Measurements from ENCODE around the gene CD247. TPM values are rescaled to one million over a fixed set of nuclear protein-coding genes. Genes with fewer than 3 reads are reported as not detected.

The CD247 gene
- total RNA-seq, 3 donors from 2014 or later (not counting 1 experiment from before 2014, with no cell fraction given), result 1,027 to 1,374 (median 1,309) TPM

GRCh38 chr1:167546935-167547334 is 28.6 kb upstream of the CD247 start:
- Histone ChIP-seq H3K9me3 (ENCODE audit: control insufficient read depth, insufficient read depth, low read length) (no peaks in the 10 kb centered on the region), H3K36me3 (ENCODE audit: control insufficient read depth, insufficient read depth, low read length) (peaks cover 9% of the 10 kb centered on the region), H3K4me1 (ENCODE audit: control insufficient read depth, insufficient read depth, low read length) (no peaks in the 10 kb centered on the region), H3K27ac (ENCODE audit: low read length) (no peak overlapping the region), H3K4me3 (ENCODE audit: low read length) (no peak overlapping the region), H3K27me3 (ENCODE audit: control insufficient read depth, insufficient read depth, low read length) (no peaks in the 10 kb centered on the region)
- ATAC-seq, result no peak
- Mint-ChIP-seq H3K4me1 (peaks cover 0 to 5% of the 10 kb centered on the region in 2 donors), H3K9me3 (no peaks in the 10 kb centered on the region), H3K27me3 (ENCODE audit: low read depth in 2 of 2) (no peaks in the 10 kb centered on the region), H3K36me3 (peaks cover 6% of the 10 kb centered on the region), H3K27ac (no peak overlapping the region), H3K4me3 (no peak overlapping the region)
- no peak for DNase-seq
- no peak for TF ChIP-seq CTCF (IDR thresholded peaks at IDR 0.05)
- intact Hi-C loops (cut with micrococcal nuclease), result no loop called here
- WGBS (ENCODE audit: insufficient coverage), result 91% methylated on average over 1 of the region's 1 CpG

- Histone ChIP-seq H3K4me1 (ENCODE audit: control insufficient read depth, insufficient read depth, low read length) (peaks cover under 1% of the 10 kb centered on the region), H3K9me3 (ENCODE audit: control insufficient read depth, insufficient read depth, low read length) (no peaks in the 10 kb centered on the region), H3K27me3 (ENCODE audit: control insufficient read depth, insufficient read depth, low read length) (no peaks in the 10 kb centered on the region), H3K4me3 (ENCODE audit: low read length) (no peak overlapping the region), H3K27ac (ENCODE audit: low read length) (no peak overlapping the region), H3K36me3 (ENCODE audit: control insufficient read depth, insufficient read depth, low read length) (peaks cover 9% of the 10 kb centered on the region)
- no peak for ATAC-seq
- no peaks in the 10 kb centered on the region for H3K27me3 Mint-ChIP-seq (ENCODE audit: low read depth in 2 of 2)
- intact Hi-C loops (cut with micrococcal nuclease), result no loop called here
- no peak for DNase-seq
- H3K9me3 Mint-ChIP-seq, result no peaks in the 10 kb centered on the region
- 64% methylated on average over 4 of the region's 4 CpGs for WGBS (ENCODE audit: insufficient coverage)
- H3K36me3 Mint-ChIP-seq, result peaks cover 6% of the 10 kb centered on the region
- no peak overlapping the region for H3K27ac Mint-ChIP-seq
- no peak for TF ChIP-seq CTCF (IDR thresholded peaks at IDR 0.05)
- no peak overlapping the region for H3K4me3 Mint-ChIP-seq
- no peaks in the 10 kb centered on the region for H3K4me1 Mint-ChIP-seq
These were observed 27.0 kb upstream of the CD247 start for GRCh38 chr1:167545349-167545748.

- intact Hi-C loops (cut with micrococcal nuclease), result no loop called here
- ATAC-seq (no peak), DNase-seq (no peak)
- no peaks in the 10 kb centered on the region for H3K27me3 Mint-ChIP-seq (ENCODE audit: low read depth in 2 of 2)
- TF ChIP-seq CTCF (IDR thresholded peaks at IDR 0.05), result no peak
- 88% methylated on average over 3 of the region's 3 CpGs for WGBS (ENCODE audit: insufficient coverage)
- H3K27ac Mint-ChIP-seq, result no peak overlapping the region
- no peaks in the 10 kb centered on the region for H3K27me3 ChIP-seq (ENCODE audit: control insufficient read depth, insufficient read depth, low read length)
- H3K27ac ChIP-seq (ENCODE audit: low read length), result no peak overlapping the region
- H3K9me3 ChIP-seq (ENCODE audit: control insufficient read depth, insufficient read depth, low read length), result no peaks in the 10 kb centered on the region
- peaks cover 6% of the 10 kb centered on the region for H3K36me3 Mint-ChIP-seq
- H3K4me3 Mint-ChIP-seq, result no peak overlapping the region
- H3K9me3 Mint-ChIP-seq, result no peaks in the 10 kb centered on the region
- H3K4me3 ChIP-seq (ENCODE audit: low read length), result no peak overlapping the region
- H3K36me3 ChIP-seq (ENCODE audit: control insufficient read depth, insufficient read depth, low read length), result peaks cover 9% of the 10 kb centered on the region
- H3K4me1 ChIP-seq (ENCODE audit: control insufficient read depth, insufficient read depth, low read length), result peaks cover 3% of the 10 kb centered on the region
- no peaks in the 10 kb centered on the region for H3K4me1 Mint-ChIP-seq
These were observed 26.2 kb upstream of the CD247 start for GRCh38 chr1:167544447-167545093.
